Upper lobe of left lung (tissue), 6 donors: ENCODE data around the gene SPTLC2. TPM values are rescaled to one million over a fixed set of nuclear protein-coding genes. Genes with fewer than 3 reads are reported as not detected.

Source experiments
- ATAC-seq, 2 donors: fragments of 200-7000 bp; cut with Tn5 transposase; one replicate each; pipeline ENCODE4 v1.9.1; 2022; ENCODE audit warnings: mild to moderate bottlenecking in 2 of 2, moderate library complexity in 2 of 2; ENCODE audit not compliant: low FRiP score in 2 of 2
- DNase-seq, 2 donors: peaks; one replicate each; pipeline ENCODE4 v3.0.0-alpha.2; 2019 to 2020
- H3K27ac ChIP-seq, 4 donors: fragments of 200-600 bp; sonication (generic); one replicate each; pipeline ENCODE4 v1.5.1; 2016 to 2019
- H3K27me3 ChIP-seq, 4 donors: fragments of 200-600 bp; sonication (generic); one replicate each; pipeline ENCODE4 v1.5.1; 2017 to 2019
- H3K36me3 ChIP-seq, 4 donors: fragments of 200-600 bp; sonication (generic); one replicate each; pipeline ENCODE4 v1.5.1; 2016 to 2019
- H3K4me1 ChIP-seq, 4 donors: fragments of 200-600 bp; sonication (generic); one replicate each; pipeline ENCODE4 v1.5.1; 2018 to 2019
- H3K4me3 ChIP-seq, 4 donors: fragments of 200-600 bp; sonication (generic); one replicate each; pipeline ENCODE4 v1.5.1; 2017 to 2019; ENCODE audit warnings: mild to moderate bottlenecking in 2 of 4, moderate library complexity in 1 of 4
- H3K9me3 ChIP-seq, 4 donors: fragments of 200-600 bp; sonication (generic); one replicate each; pipeline ENCODE4 v1.5.1; 2018 to 2019
- CTCF ChIP-seq, 6 experiments: fragments of 450-650 bp in 4 of 6; fragments of 200-600 bp in 2 of 6; sonication (generic) in 2 of 6; IDR thresholded peaks; one replicate each; pipeline ENCODE4 v1.5.1; 2016 to 2019; ENCODE audit warnings: antibody characterized with exemption in 6 of 6
- EP300 ChIP-seq, 4 donors: sonication (generic); formaldehyde crosslinking; IDR thresholded peaks; one replicate each; pipeline ENCODE4 v1.5.1; 2017; ENCODE audit warnings: antibody characterized with exemption in 4 of 4, control low read depth in 2 of 4
- POLR2A ChIP-seq, 4 donors: fragments of 450-650 bp; IDR thresholded peaks; one replicate each; pipeline ENCODE4 v1.5.1; 2016 to 2017; ENCODE audit warnings: antibody characterized with exemption in 4 of 4, mild to moderate bottlenecking in 2 of 4
- POLR2AphosphoS5 ChIP-seq, 2 donors: sonication (generic); formaldehyde crosslinking; IDR thresholded peaks; one replicate each; pipeline ENCODE4 v1.5.1; 2017; ENCODE audit warnings: antibody characterized with exemption in 2 of 2
- WGBS, 2 donors: methylation state at CpG; one replicate each; pipeline ENCODE4 v1.1.5; 2017 to 2018; 5-methylcytosine and 5-hydroxymethylcytosine counted together
- total RNA-seq, 6 donors: library from RNA; depleted of rRNA in 4 of 6; stranded (reverse); fragments of >200 nt in 4 of 6; gene quantifications; one replicate each; pipeline versions ENCODE4 v1.1.0 to v1.2.1, GENCODE V29; 2016 to 2021
- donor health status: DM: no; HTN: no; CAD: no; lungs with moderate emphysema.
- donor health status: DM: no; HTN: yes; CAD: no; lungs with severe emphysema.

The SPTLC2 gene
- total RNA-seq, 6 donors from 2014 or later = 28.0 to 72.3 (median 37.7) TPM

DNA sequence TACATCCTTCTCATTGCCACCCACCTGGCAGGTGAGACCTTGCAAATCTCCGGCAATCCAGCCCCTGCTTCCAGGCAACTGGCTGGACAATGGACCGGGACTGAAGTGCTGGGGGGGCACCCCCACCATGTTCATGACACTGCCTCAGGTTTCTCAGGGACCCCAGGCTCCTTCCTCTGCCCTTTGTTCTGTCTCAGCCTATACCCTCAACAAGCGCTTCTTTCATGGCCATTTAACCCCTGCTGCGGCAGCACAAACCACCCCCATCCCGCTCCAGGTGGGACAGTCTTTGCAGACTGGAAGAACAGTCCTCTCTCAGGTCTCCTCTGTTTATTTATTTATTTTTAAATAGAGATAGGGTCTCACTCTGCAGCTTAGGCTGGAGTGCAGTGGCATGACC, 125.4 kb downstream of the SPTLC2 start:
- TF ChIP-seq CTCF (IDR thresholded peaks at IDR 0.05) (no peak), EP300 (IDR thresholded peaks at IDR 0.05) (no peak), POLR2AphosphoS5 (IDR thresholded peaks at IDR 0.05) (no peak), POLR2A (IDR thresholded peaks at IDR 0.05) (no peak)
- no peak for ATAC-seq
- DNase-seq = no peak
- 88 to 92% methylated on average over 4 to 5 of the region's 5 CpGs for whole genome bisulfite sequencing, 2 donors
- Histone ChIP-seq H3K27me3 (no peaks in the 10 kb centered on the region), H3K4me1 (no peaks in the 10 kb centered on the region), H3K27ac (no peak overlapping the region), H3K36me3 (no peaks in the 10 kb centered on the region), H3K4me3 (no peak overlapping the region), H3K9me3 (no peaks in the 10 kb centered on the region)

GRCh38 chr14:77490347-77490986, 126.0 kb downstream of the SPTLC2 start:
- no peaks in the 10 kb centered on the region for H3K4me1 ChIP-seq
- DNase-seq = no peak
- WGBS, 2 donors = 82 to 88% methylated on average over 8 of the region's 8 CpGs

GRCh38 chr14:77489041-77489440, 127.4 kb downstream of the SPTLC2 start:
- Histone ChIP-seq H3K27ac (no peak overlapping the region), H3K4me3 (no peak overlapping the region), H3K27me3 (no peaks in the 10 kb centered on the region), H3K9me3 (no peaks in the 10 kb centered on the region), H3K4me1 (no peaks in the 10 kb centered on the region), H3K36me3 (no peaks in the 10 kb centered on the region)
- DNase-seq (no peak), ATAC-seq (no peak)
- TF ChIP-seq CTCF (IDR thresholded peaks at IDR 0.05) (no peak), POLR2AphosphoS5 (IDR thresholded peaks at IDR 0.05) (no peak), POLR2A (IDR thresholded peaks at IDR 0.05) (no peak), EP300 (IDR thresholded peaks at IDR 0.05) (no peak)
- WGBS, 2 donors = 92% methylated on average over 6 of the region's 6 CpGs

More at GRCh38 chr14:77490347-77490986, 126.0 kb downstream of the SPTLC2 start:
- Histone ChIP-seq H3K27me3 (no peaks in the 10 kb centered on the region), H3K4me3 (no peak overlapping the region), H3K27ac (no peak overlapping the region), H3K36me3 (no peaks in the 10 kb centered on the region), H3K9me3 (no peaks in the 10 kb centered on the region)
- TF ChIP-seq EP300 (IDR thresholded peaks at IDR 0.05) (no peak), POLR2AphosphoS5 (IDR thresholded peaks at IDR 0.05) (no peak), CTCF (IDR thresholded peaks at IDR 0.05) (no peak), POLR2A (IDR thresholded peaks at IDR 0.05) (no peak)
- no peak for ATAC-seq

- H3K9me3 ChIP-seq = no peaks in the 10 kb centered on the region
- TF ChIP-seq EP300 (IDR thresholded peaks at IDR 0.05) = no peak
- no peak for TF ChIP-seq CTCF (IDR thresholded peaks at IDR 0.05)
- no peak for TF ChIP-seq POLR2AphosphoS5 (IDR thresholded peaks at IDR 0.05)
- TF ChIP-seq POLR2A (IDR thresholded peaks at IDR 0.05) = no peak
- no peak overlapping the region for H3K27ac ChIP-seq
- no peaks in the 10 kb centered on the region for H3K36me3 ChIP-seq
- WGBS, 2 donors = 80 to 88% methylated on average over 7 of the region's 7 CpGs
- no peaks in the 10 kb centered on the region for H3K4me1 ChIP-seq
- no peaks in the 10 kb centered on the region for H3K27me3 ChIP-seq
- no peak overlapping the region for H3K4me3 ChIP-seq
- no peak for ATAC-seq
- DNase-seq = no peak
These were observed 127.9 kb downstream of the SPTLC2 start for GRCh38 chr14:77488558-77488957.
